B cell (primary cell): Measurements from ENCODE around the gene ITSN1. TPM values are rescaled to one million over a fixed set of nuclear protein-coding genes. Genes with fewer than 3 reads are reported as not detected.

Experiments used
- ATAC-seq: fragments of 200-7000 bp; cut with Tn5 transposase; one replicate; pipeline ENCODE4 v1.10.0; 2021; ENCODE audit warnings: low read depth, mild to moderate bottlenecking, moderate number of reproducible peaks, moderate library complexity
- CTCF ChIA-PET: fragments of 350-600 bp; sonication (Branson Sonifier 250); formaldehyde crosslinking; loops from one replicate; lab custom pipeline; 2021; ENCODE audit warnings: antibody characterized with exemption, inconsistent platforms; lab: Charles Lee
- POLR2A ChIA-PET: fragments of 350-600 bp; sonication (Branson Sonifier 250); formaldehyde crosslinking; loops from one replicate; lab custom pipeline; 2021; ENCODE audit warnings: antibody characterized with exemption; lab: Charles Lee
- DNase-seq: peaks from one replicate; pipeline ENCODE4 v3.0.0; 2013
- H2AFZ ChIP-seq: 2 replicates; pipeline ENCODE4 v1.6.1; 2012; ENCODE audit warnings: mild to moderate bottlenecking, low read depth, low read length; ENCODE audit not compliant: insufficient read depth, poor library complexity, severe bottlenecking
- H3K27ac ChIP-seq, 2 donors: 1 replicate in 1 of 2; 2 replicates in 1 of 2; pipeline ENCODE4 v1.5.1; 2012 to 2013; ENCODE audit warnings: low read length in 2 of 2, mild to moderate bottlenecking in 2 of 2, moderate library complexity in 1 of 2
- H3K27me3 ChIP-seq, 4 experiments: fragments of 200-600 bp in 1 of 4; sonication (generic) in 1 of 4; replicated peaks in 1 of 4; 1 replicate in 2 of 4; 2 replicates in 2 of 4; pipeline versions ENCODE4 v1.6.1 to v1.7.0; 2013 to 2016; ENCODE audit warnings: low read length in 3 of 4, mild to moderate bottlenecking in 2 of 4, mixed read lengths in 1 of 4, moderate library complexity in 1 of 4; ENCODE audit not compliant: insufficient read depth in 4 of 4, control insufficient read depth in 3 of 4; ENCODE audit errors: control extremely low read depth in 1 of 4
- H3K36me3 ChIP-seq, 2 experiments: replicated peaks in 1 of 2; 1 replicate in 1 of 2; 2 replicates in 1 of 2; pipeline versions ENCODE4 v1.6.1 to v1.7.1; 2013; ENCODE audit warnings: low read length in 1 of 2; ENCODE audit not compliant: insufficient read depth in 2 of 2, control insufficient read depth in 1 of 2; ENCODE audit errors: control extremely low read depth in 1 of 2, extremely low read depth in 1 of 2
- H3K4me1 ChIP-seq, 2 donors: fragments of 200-600 bp in 1 of 2; sonication (generic) in 1 of 2; 1 replicate in 1 of 2; 2 replicates in 1 of 2; pipeline versions ENCODE4 v1.5.1 to v1.6.1; 2013 to 2017; ENCODE audit warnings: low read length in 2 of 2; ENCODE audit not compliant: control insufficient read depth in 2 of 2, insufficient read depth in 2 of 2
- H3K4me2 ChIP-seq: replicated peaks from 2 replicates; pipeline ENCODE3; 2012; ENCODE audit warnings: mild to moderate bottlenecking, low read depth, low read length; ENCODE audit not compliant: poor library complexity, severe bottlenecking
- H3K4me3 ChIP-seq, 5 experiments: fragments of 200-600 bp in 1 of 5; sonication (generic) in 1 of 5; 1 replicate in 3 of 5; 2 replicates in 2 of 5; pipeline versions ENCODE4 v1.5.1 to v1.7.0; 2011 to 2016; ENCODE audit warnings: low read length in 4 of 5, mild to moderate bottlenecking in 4 of 5, low read depth in 2 of 5, control low read depth in 1 of 5, moderate library complexity in 1 of 5; ENCODE audit not compliant: insufficient read depth in 1 of 5; ENCODE audit errors: control extremely low read depth in 1 of 5, extremely low read depth in 1 of 5
- H3K79me2 ChIP-seq: fragments of 200-600 bp; sonication (generic); one replicate; pipeline ENCODE4 v1.6.0; 2016; ENCODE audit warnings: low read length; ENCODE audit not compliant: control insufficient read depth, insufficient read depth
- H3K9ac ChIP-seq: fragments of 200-600 bp; sonication (generic); 2 replicates; pipeline ENCODE4 v1.6.1; 2017; ENCODE audit warnings: mild to moderate bottlenecking, low read length, moderate library complexity
- H3K9me3 ChIP-seq, 3 donors: one replicate each; pipeline versions ENCODE4 v1.6.1 to v1.7.1; 2013; ENCODE audit warnings: low read length in 2 of 3; ENCODE audit not compliant: control insufficient read depth in 2 of 3, insufficient read depth in 1 of 3; ENCODE audit errors: control extremely low read depth in 1 of 3
- H4K20me1 ChIP-seq: 2 replicates; pipeline ENCODE4 v1.6.0; 2012; ENCODE audit warnings: mild to moderate bottlenecking, low read length; ENCODE audit not compliant: insufficient read depth, control insufficient read depth, poor library complexity, severe bottlenecking
- H3K27ac Mint-ChIP-seq: one replicate; pipeline ENCODE4 v1.8.0; 2021; ENCODE audit warnings: mixed read lengths
- H3K27me3 Mint-ChIP-seq: one replicate; pipeline ENCODE4 v1.8.0; 2021; ENCODE audit warnings: mixed read lengths
- H3K4me1 Mint-ChIP-seq: one replicate; pipeline ENCODE4 v1.8.0; 2021; ENCODE audit warnings: mixed read lengths
- H3K4me3 Mint-ChIP-seq: one replicate; pipeline ENCODE4 v1.8.0; 2021; ENCODE audit warnings: mixed read lengths
- H3K9me3 Mint-ChIP-seq: one replicate; pipeline ENCODE4 v1.8.0; 2022; ENCODE audit warnings: mixed read lengths; ENCODE audit not compliant: insufficient read depth
- EZH2 ChIP-seq: IDR thresholded peaks from 2 replicates; pipeline ENCODE4 v1.6.1; 2012; ENCODE audit warnings: borderline replicate concordance, low read depth, mild to moderate bottlenecking, moderate library complexity, low read length; ENCODE audit not compliant: insufficient read depth, poor library complexity, severe bottlenecking
- WGBS: methylation state at CpG from one replicate; pipeline ENCODE4 v1.1.5; 2013; ENCODE audit warnings: missing lambda C conversion rate; ENCODE audit not compliant: insufficient coverage; 5-methylcytosine and 5-hydroxymethylcytosine counted together
- intact Hi-C: fragments of 100-400 bp; cut with micrococcal nuclease; formaldehyde crosslinking; loops from one replicate; pipeline ENCODE4 v1.10.0; 2022
- polyA plus RNA-seq: library from polyadenylated mRNA; depleted of rRNA; stranded (reverse); fragments of >200 nt; gene quantifications from 2 replicates; pipeline ENCODE4 v1.2.3, GENCODE V29; 2012
- total RNA-seq, 2 donors: library from RNA; stranded (reverse); fragments of 120-200 nt in 1 of 2; gene quantifications; 1 replicate in 1 of 2; 2 replicates in 1 of 2; pipeline versions ENCODE4 v1.2.3 to v1.2.4, GENCODE V29; 2013 to 2022
- TF ChIP-seq, protein P1 (sequence below): fragments of 200-600 bp; IDR thresholded peaks from one replicate; pipeline ENCODE4 v1.8.0; 2022; ENCODE audit warnings: antibody characterized with exemption, mild to moderate bottlenecking

The ITSN1 gene
- total and polyA plus RNA-seq, 2 donors (not counting 1 experiment from before 2014, with no cell fraction given) = 0.31 to 2.4 TPM

DNA sequence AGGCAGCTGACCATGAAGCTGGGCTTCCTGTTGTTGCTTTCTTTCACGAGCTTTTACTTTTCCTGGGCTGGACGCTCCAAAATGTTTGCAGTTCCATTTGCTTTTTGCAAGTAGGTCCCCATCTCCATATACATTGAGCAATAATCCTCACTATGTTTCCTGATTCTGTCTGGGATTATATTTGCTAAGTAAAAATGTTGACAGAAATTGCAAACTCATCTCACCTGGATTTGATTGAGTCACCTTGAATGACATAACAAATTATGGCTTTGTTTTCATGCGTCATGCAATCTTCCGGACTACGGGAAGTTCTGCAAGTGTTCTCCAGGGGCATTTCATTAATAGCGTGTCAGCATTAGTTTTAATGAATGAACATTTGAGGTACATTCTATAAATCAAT is 254.4 kb downstream of the ITSN1 start:
- Histone ChIP-seq H3K9ac (no peak overlapping the region), H3K4me3 (no peak overlapping the region), H3K27ac (no peak overlapping the region), H4K20me1 (no peaks in the 10 kb centered on the region), H3K4me1 (peaks cover 5 to 12% of the 10 kb centered on the region in 2 donors), H3K9me3 (peaks cover 0 to 7% (median 0%) of the 10 kb centered on the region in 3 donors), H2AFZ (no peak overlapping the region), H3K36me3 (peaks cover 0 to 10% of the 10 kb centered on the region in 2 experiments), H3K4me2 (no peak overlapping the region), H3K27me3 (peaks cover 0 to 12% (median 5%) of the 10 kb centered on the region in 4 experiments), H3K79me2 (no peaks in the 10 kb centered on the region)
- DNase-seq (no peak), ATAC-seq (no peak)
- peaks cover 11% of the 10 kb centered on the region for H3K4me1 Mint-ChIP-seq
- CTCF ChIA-PET = interaction anchor here (1.3 to 1.6 kb wide), 2 partner anchors 27 to 452 kb away, joined by 3 to 6 read pairs; no protein-coding TSS in a partner anchor
- TF ChIP-seq EZH2 = no peak
- TF ChIP-seq, protein P1, sequence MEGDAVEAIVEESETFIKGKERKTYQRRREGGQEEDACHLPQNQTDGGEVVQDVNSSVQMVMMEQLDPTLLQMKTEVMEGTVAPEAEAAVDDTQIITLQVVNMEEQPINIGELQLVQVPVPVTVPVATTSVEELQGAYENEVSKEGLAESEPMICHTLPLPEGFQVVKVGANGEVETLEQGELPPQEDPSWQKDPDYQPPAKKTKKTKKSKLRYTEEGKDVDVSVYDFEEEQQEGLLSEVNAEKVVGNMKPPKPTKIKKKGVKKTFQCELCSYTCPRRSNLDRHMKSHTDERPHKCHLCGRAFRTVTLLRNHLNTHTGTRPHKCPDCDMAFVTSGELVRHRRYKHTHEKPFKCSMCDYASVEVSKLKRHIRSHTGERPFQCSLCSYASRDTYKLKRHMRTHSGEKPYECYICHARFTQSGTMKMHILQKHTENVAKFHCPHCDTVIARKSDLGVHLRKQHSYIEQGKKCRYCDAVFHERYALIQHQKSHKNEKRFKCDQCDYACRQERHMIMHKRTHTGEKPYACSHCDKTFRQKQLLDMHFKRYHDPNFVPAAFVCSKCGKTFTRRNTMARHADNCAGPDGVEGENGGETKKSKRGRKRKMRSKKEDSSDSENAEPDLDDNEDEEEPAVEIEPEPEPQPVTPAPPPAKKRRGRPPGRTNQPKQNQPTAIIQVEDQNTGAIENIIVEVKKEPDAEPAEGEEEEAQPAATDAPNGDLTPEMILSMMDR = no peak
- 67% methylated on average over 2 of the region's 6 CpGs for WGBS
- intact Hi-C loops = no loop called here
- POLR2A ChIA-PET = no interaction called here
- H3K27ac Mint-ChIP-seq = no peak overlapping the region
- no peaks in the 10 kb centered on the region for H3K9me3 Mint-ChIP-seq
- H3K27me3 Mint-ChIP-seq = peaks cover 22% of the 10 kb centered on the region
- no peak overlapping the region for H3K4me3 Mint-ChIP-seq

DNA sequence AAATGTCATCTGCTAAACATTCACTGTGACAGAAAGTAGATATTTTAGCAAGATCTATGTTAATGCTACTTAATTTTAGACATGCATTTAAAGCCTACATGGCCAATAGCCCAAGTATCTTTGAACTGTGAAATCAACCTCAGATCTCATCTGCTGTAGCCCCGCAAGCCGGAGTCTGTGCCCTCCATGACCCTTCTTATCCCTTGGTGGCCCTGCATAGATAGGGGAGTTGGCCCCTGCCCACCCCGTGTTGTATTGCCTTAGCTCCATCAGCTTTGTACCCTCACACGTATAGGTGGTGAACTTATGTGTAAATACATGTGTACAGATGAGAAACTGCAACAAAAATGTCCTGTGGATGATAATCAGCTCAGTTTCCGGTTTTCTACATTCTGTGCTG is 254.8 kb downstream of the ITSN1 start:
- Mint-ChIP-seq H3K27me3 (peaks cover 22% of the 10 kb centered on the region), H3K4me3 (no peak overlapping the region), H3K27ac (no peak overlapping the region), H3K9me3 (no peaks in the 10 kb centered on the region), H3K4me1 (peaks cover 11% of the 10 kb centered on the region)
- no peak overlapping the region for H3K27ac ChIP-seq
- peaks cover 0 to 14% of the 10 kb centered on the region in 2 experiments for H3K36me3 ChIP-seq
- H3K9ac ChIP-seq = no peak overlapping the region
- ATAC-seq (no peak), DNase-seq (no peak)
- TF ChIP-seq EZH2 = no peak
- TF ChIP-seq, protein P1 = no peak
- H2AFZ ChIP-seq = no peak overlapping the region
- ChIA-PET CTCF (interaction anchor here (1.3 to 1.6 kb wide), 2 partner anchors 27 to 451 kb away, joined by 3 to 6 read pairs; no protein-coding TSS in a partner anchor), POLR2A (no interaction called here)
- H3K27me3 ChIP-seq = peaks cover 0 to 12% (median 5%) of the 10 kb centered on the region in 4 experiments
- H3K4me2 ChIP-seq = no peak overlapping the region
- intact Hi-C loops = no loop called here
- 80% methylated on average over 1 of the region's 5 CpGs for WGBS
- H4K20me1 ChIP-seq = no peaks in the 10 kb centered on the region
- no peak overlapping the region for H3K4me3 ChIP-seq
- peaks cover 0 to 7% (median 0%) of the 10 kb centered on the region in 3 donors for H3K9me3 ChIP-seq
- no peaks in the 10 kb centered on the region for H3K79me2 ChIP-seq
- H3K4me1 ChIP-seq = peaks cover 5 to 13% of the 10 kb centered on the region in 2 donors
